OCI-M2 (cell line): ENCODE results near the gene MOCS1.

Source experiments
- DNase-seq: peaks from one replicate; lab custom pipeline; 2025; ENCODE audit not compliant: unreplicated experiment; lab: John Stamatoyannopoulos, UW

Gene MOCS1

GRCh38 chr6:39950125-39950720 lies 16.0 kb upstream of the MOCS1 start:
- DNase-seq = no peak

GRCh38 chr6:39948199-39948791 lies 14.0 kb upstream of the MOCS1 start:
- DNase-seq = no peak

- no peak for DNase-seq
These were observed 13.4 kb upstream of the MOCS1 start for GRCh38 chr6:39947611-39948068.

- no peak for DNase-seq
These were observed 11.4 kb upstream of the MOCS1 start for GRCh38 chr6:39945626-39946025.

GRCh38 chr6:39942903-39943580 lies 8.8 kb upstream of the MOCS1 start:
- no peak for DNase-seq

GRCh38 chr6:39941820-39942219 lies 7.6 kb upstream of the MOCS1 start:
- DNase-seq = no peak

GRCh38 chr6:39941138-39941537 lies 6.9 kb upstream of the MOCS1 start:
- DNase-seq = no peak

GRCh38 chr6:39938773-39939654 lies 4.8 kb upstream of the MOCS1 start:
- DNase-seq = no peak

GRCh38 chr6:39937686-39938333 lies 3.5 kb upstream of the MOCS1 start:
- DNase-seq = no peak

- no peak for DNase-seq
These were observed 2.6 kb upstream of the MOCS1 start for GRCh38 chr6:39936857-39937256.

- DNase-seq = no peak
These were observed 979 bp upstream of the MOCS1 start for GRCh38 chr6:39935241-39935640.

- no peak for DNase-seq
These were observed 562 bp downstream of the MOCS1 start for GRCh38 chr6:39933669-39934130.

- no peak for DNase-seq
These were observed 1.8 kb downstream of the MOCS1 start for GRCh38 chr6:39932386-39932910.

- DNase-seq = no peak
These were observed 2.7 kb downstream of the MOCS1 start for GRCh38 chr6:39931607-39932006.

GRCh38 chr6:39930540-39930939 lies 3.7 kb downstream of the MOCS1 start:
- DNase-seq = no peak

- no peak for DNase-seq
These were observed 4.4 kb downstream of the MOCS1 start for GRCh38 chr6:39929733-39930461.

- DNase-seq = no peak
These were observed 5.1 kb downstream of the MOCS1 start for GRCh38 chr6:39929039-39929732.

GRCh38 chr6:39927159-39927558 lies 7.1 kb downstream of the MOCS1 start:
- no peak for DNase-seq

GRCh38 chr6:39926668-39927067 lies 7.6 kb downstream of the MOCS1 start:
- DNase-seq = no peak
